Activated CD4-positive, alpha-beta memory T cell treated with anti-CD3 and anti-CD28 coated beads, Interleukin-2, amount 10 ng/mL, durations not matched to agents 7 days and 5 days (primary cell): Measurements from ENCODE around the gene SMCO4. TPM values are rescaled to one million over a fixed set of nuclear protein-coding genes. Genes with fewer than 3 reads are reported as not detected.

Source experiments
- CTCF ChIA-PET: fragments of 350-600 bp; sonication (Branson Sonifier 250); formaldehyde crosslinking; loops from one replicate; lab custom pipeline; 2021; ENCODE audit warnings: antibody characterized with exemption, inconsistent platforms; lab: Charles Lee
- POLR2A ChIA-PET: fragments of 350-600 bp; sonication (Branson Sonifier 250); formaldehyde crosslinking; loops from one replicate; lab custom pipeline; 2021; ENCODE audit warnings: antibody characterized with exemption; lab: Charles Lee
- DNase-seq: peaks from one replicate; pipeline ENCODE4 v3.0.0-alpha.2; 2020
- H3K27ac Mint-ChIP-seq: one replicate; pipeline ENCODE4 v1.8.0; 2021; ENCODE audit warnings: mild to moderate bottlenecking, mixed read lengths
- H3K27me3 Mint-ChIP-seq: one replicate; pipeline ENCODE4 v1.8.0; 2021; ENCODE audit warnings: mixed read lengths
- H3K36me3 Mint-ChIP-seq: one replicate; pipeline ENCODE4 v1.8.0; 2021; ENCODE audit warnings: low read depth, mixed read lengths
- H3K4me1 Mint-ChIP-seq: one replicate; pipeline ENCODE4 v1.8.0; 2021; ENCODE audit warnings: mixed read lengths
- H3K4me3 Mint-ChIP-seq: one replicate; pipeline ENCODE4 v1.8.0; 2021; ENCODE audit warnings: mild to moderate bottlenecking, mixed read lengths
- H3K9me3 Mint-ChIP-seq: one replicate; pipeline ENCODE4 v1.8.0; 2021; ENCODE audit warnings: mixed read lengths
- total RNA-seq, 2 experiments: library from RNA; stranded (reverse); gene quantifications; one replicate each; pipeline ENCODE4 v1.2.3, GENCODE V29; 2021

Gene SMCO4
- total RNA-seq, 2 experiments from 2014 or later, result 55.3 to 60.0 TPM

DNA sequence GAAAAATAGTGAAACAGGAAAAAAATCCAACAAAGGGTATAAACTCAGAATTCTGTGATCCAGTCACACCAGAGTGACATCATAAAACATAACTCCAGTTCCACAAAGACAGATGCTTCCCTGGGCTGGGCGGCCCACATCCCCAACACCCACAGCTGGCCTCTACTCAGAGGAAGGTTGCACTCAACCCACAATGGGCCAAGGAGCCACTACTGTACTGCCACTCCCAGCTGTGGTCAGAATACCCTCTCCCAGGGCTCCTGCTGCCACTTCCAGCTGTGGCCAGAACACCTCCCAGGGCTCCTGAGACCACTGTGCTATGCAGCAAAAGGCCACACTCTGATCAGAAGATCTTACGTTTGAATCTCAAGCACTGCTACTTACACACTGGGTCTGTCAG, 18.3 kb downstream of the SMCO4 start:
- Mint-ChIP-seq H3K9me3 (no peaks in the 10 kb centered on the region), H3K4me1 (peaks cover 91% of the 10 kb centered on the region), H3K27me3 (no peaks in the 10 kb centered on the region), H3K4me3 (no peak overlapping the region), H3K27ac (peak overlapping the region; percentile 80), H3K36me3 (peaks cover 17% of the 10 kb centered on the region)
- POLR2A ChIA-PET, result interaction anchor here (0.7 to 2.7 kb wide), 6 partner anchors 12 to 21 kb away, joined by 3 to 20 read pairs (median 7); partner anchors contain the start of gene SMCO4
- CTCF ChIA-PET, result interaction anchor here (1.0 to 2.5 kb wide), 2 partner anchors 17 to 127 kb away, joined by 3 to 14 read pairs; no protein-coding TSS in a partner anchor
- DNase-seq, result no peak

GRCh38 chr11:93524173-93524536, 19.0 kb downstream of the SMCO4 start:
- peaks cover 22% of the 10 kb centered on the region for H3K36me3 Mint-ChIP-seq
- H3K9me3 Mint-ChIP-seq, result no peaks in the 10 kb centered on the region
- no peaks in the 10 kb centered on the region for H3K27me3 Mint-ChIP-seq
- H3K4me3 Mint-ChIP-seq, result peak overlapping the region; percentile 39
- POLR2A ChIA-PET, result interaction anchor here (0.7 to 2.6 kb wide), 5 partner anchors 10 to 22 kb away, joined by 3 to 20 read pairs (median 6); partner anchors contain the start of gene SMCO4
- H3K27ac Mint-ChIP-seq, result peak overlapping the region; percentile 80
- peaks cover 91% of the 10 kb centered on the region for H3K4me1 Mint-ChIP-seq
- CTCF ChIA-PET, result interaction anchor here (1.0 to 2.5 kb wide), 3 partner anchors 9 to 18 kb away, joined by 3 to 14 read pairs (median 4); no protein-coding TSS in a partner anchor
- no peak for DNase-seq

- no peaks in the 10 kb centered on the region for H3K27me3 Mint-ChIP-seq
- POLR2A ChIA-PET, result interaction anchor here (1.3 to 3.2 kb wide), 4 partner anchors 9 to 21 kb away, joined by 3 to 24 read pairs (median 10); no protein-coding TSS in a partner anchor
- no peaks in the 10 kb centered on the region for H3K9me3 Mint-ChIP-seq
- H3K36me3 Mint-ChIP-seq, result peaks cover 21% of the 10 kb centered on the region
- peak; percentile 47 for DNase-seq
- CTCF ChIA-PET, result interaction anchor here (0.8 to 1.3 kb wide), 2 partner anchors 9 to 12 kb away, joined by 3 to 5 read pairs; no protein-coding TSS in a partner anchor
- H3K4me1 Mint-ChIP-seq, result peaks cover 75% of the 10 kb centered on the region
- H3K27ac Mint-ChIP-seq, result peak overlapping the region; percentile 73
- peak overlapping the region; percentile 3 for H3K4me3 Mint-ChIP-seq
These were observed 22.3 kb downstream of the SMCO4 start for GRCh38 chr11:93520726-93521509.

GRCh38 chr11:93519179-93519578, 24.0 kb downstream of the SMCO4 start:
- no peaks in the 10 kb centered on the region for H3K27me3 Mint-ChIP-seq
- no peak overlapping the region for H3K27ac Mint-ChIP-seq
- ChIA-PET CTCF (no interaction called here), POLR2A (interaction anchor here (0.6 to 3.2 kb wide), 3 partner anchors 12 to 222 kb away, joined by 3 to 24 read pairs (median 3); partner anchors contain the start of genes C11orf54 and TAF1D)
- no peak overlapping the region for H3K4me3 Mint-ChIP-seq
- H3K4me1 Mint-ChIP-seq, result peaks cover 61% of the 10 kb centered on the region
- H3K36me3 Mint-ChIP-seq, result peaks cover 18% of the 10 kb centered on the region
- DNase-seq, result no peak
- H3K9me3 Mint-ChIP-seq, result no peaks in the 10 kb centered on the region

DNA sequence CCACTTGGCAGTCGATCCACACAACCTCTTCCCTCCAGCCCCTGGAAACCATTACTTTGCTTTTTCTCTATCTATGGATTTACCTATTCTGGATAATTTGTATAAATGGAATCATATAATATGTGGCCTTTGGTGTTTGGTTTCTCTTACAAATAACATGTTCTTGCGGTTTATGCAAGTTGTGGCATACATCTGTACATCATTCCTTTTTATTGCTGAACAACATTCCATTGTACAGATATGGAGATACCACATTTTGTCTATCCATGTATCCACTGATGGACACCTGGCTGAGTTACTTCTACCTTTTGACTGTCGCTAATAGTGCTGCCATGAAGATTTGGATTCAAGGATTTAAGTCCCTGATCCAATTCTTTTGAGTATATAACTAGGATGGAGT, 25.1 kb downstream of the SMCO4 start:
- Mint-ChIP-seq H3K36me3 (peaks cover 21% of the 10 kb centered on the region), H3K27me3 (no peaks in the 10 kb centered on the region), H3K9me3 (no peaks in the 10 kb centered on the region), H3K4me1 (peaks cover 57% of the 10 kb centered on the region), H3K4me3 (no peak overlapping the region), H3K27ac (no peak overlapping the region)
- ChIA-PET POLR2A (no interaction called here), CTCF (no interaction called here)
- no peak for DNase-seq

- ChIA-PET CTCF (no interaction called here), POLR2A (interaction anchor here (3.1 kb wide), 1 partner anchor 24 kb away, joined by 16 read pairs; no protein-coding TSS in a partner anchor)
- H3K27me3 Mint-ChIP-seq, result no peaks in the 10 kb centered on the region
- H3K9me3 Mint-ChIP-seq, result no peaks in the 10 kb centered on the region
- H3K36me3 Mint-ChIP-seq, result peaks cover 18% of the 10 kb centered on the region
- H3K4me3 Mint-ChIP-seq, result no peak overlapping the region
- peaks cover 57% of the 10 kb centered on the region for H3K4me1 Mint-ChIP-seq
- DNase-seq, result no peak
- no peak overlapping the region for H3K27ac Mint-ChIP-seq
These were observed 25.6 kb downstream of the SMCO4 start for GRCh38 chr11:93517611-93518010.

DNA sequence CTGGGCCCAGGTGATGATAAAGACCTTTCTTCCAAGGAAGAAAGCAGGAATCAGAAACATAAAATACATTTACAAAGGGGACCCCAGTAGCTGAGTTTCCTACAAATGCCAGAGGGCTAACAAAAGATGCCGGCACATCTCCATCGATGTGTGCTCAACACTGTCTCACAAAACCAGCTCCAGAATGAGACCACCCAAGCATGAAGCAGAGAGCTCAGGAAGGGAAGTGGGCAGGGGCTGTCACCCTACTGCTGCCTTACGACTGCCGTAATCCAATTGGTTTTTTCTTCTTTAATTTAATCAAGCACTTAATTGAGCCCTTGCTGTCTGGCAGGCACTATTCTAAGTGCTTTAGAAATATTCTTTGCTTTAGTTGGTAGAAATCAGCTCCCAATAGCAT, 26.1 kb downstream of the SMCO4 start:
- no peaks in the 10 kb centered on the region for H3K27me3 Mint-ChIP-seq
- H3K4me3 Mint-ChIP-seq, result no peak overlapping the region
- H3K36me3 Mint-ChIP-seq, result peaks cover 15% of the 10 kb centered on the region
- H3K9me3 Mint-ChIP-seq, result no peaks in the 10 kb centered on the region
- peaks cover 56% of the 10 kb centered on the region for H3K4me1 Mint-ChIP-seq
- no peak for DNase-seq
- ChIA-PET POLR2A (interaction anchor here (3.1 kb wide), 1 partner anchor 25 kb away, joined by 16 read pairs; no protein-coding TSS in a partner anchor), CTCF (no interaction called here)
- H3K27ac Mint-ChIP-seq, result no peak overlapping the region

DNA sequence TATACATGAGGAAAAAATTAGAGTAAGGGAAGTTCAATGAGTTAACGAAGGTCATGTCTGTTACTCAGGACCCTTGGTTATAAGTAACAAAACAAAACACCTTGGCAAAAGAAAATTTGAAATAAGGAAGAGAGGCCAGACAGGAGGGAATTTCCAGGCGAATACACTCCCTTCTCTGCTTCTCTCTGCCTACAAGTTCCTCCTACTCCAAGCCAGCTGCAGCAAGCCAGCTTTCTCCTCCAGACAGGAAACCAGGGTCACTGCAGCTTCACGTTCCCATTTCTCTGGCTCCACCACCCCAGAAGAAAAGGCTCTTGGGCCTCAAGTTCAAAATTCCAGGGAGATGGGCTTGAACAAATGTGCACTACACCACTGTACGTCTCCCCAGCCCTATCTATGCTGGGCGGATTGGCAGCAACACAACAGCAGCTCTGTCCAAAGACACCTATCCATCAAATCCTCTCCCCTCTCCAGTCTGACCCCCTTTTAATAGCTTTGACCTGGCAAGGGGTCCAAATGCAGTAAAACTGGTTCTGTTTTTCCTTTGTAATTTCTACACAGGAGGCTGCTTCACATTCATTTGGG, 27.7 kb downstream of the SMCO4 start:
- ChIA-PET CTCF (interaction anchor here (1.3 kb wide), 1 partner anchor 9 kb away, joined by 4 read pairs; no protein-coding TSS in a partner anchor), POLR2A (interaction anchor here (1.2 to 3.1 kb wide), 3 partner anchors 15 to 100 kb away, joined by 3 to 16 read pairs (median 6); no protein-coding TSS in a partner anchor)
- no peaks in the 10 kb centered on the region for H3K27me3 Mint-ChIP-seq
- no peaks in the 10 kb centered on the region for H3K9me3 Mint-ChIP-seq
- peaks cover 17% of the 10 kb centered on the region for H3K36me3 Mint-ChIP-seq
- DNase-seq, result no peak
- H3K4me3 Mint-ChIP-seq, result no peak overlapping the region
- peaks cover 56% of the 10 kb centered on the region for H3K4me1 Mint-ChIP-seq
- H3K27ac Mint-ChIP-seq, result no peak overlapping the region

DNA sequence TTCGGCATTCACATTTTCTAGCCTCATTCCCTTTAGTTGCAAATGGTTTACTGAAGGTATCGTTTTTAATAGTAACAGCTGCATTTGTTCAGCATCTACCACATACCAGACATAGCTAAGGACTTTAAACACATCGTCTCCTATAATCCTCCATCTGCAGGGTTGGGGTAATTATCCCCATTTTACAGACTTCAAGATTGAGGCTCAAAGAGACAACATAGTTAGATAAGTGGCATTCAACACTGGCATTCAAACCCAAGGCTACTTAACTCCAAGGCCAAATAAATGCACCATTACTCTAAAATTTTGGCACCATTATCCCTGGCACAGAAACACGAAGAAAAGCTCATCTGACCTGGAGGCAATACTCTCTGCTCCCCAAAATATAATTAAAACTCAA, 28.5 kb downstream of the SMCO4 start:
- CTCF ChIA-PET, result no interaction called here
- H3K27me3 Mint-ChIP-seq, result no peaks in the 10 kb centered on the region
- POLR2A ChIA-PET, result interaction anchor here (1.2 to 3.1 kb wide), 4 partner anchors 9 to 101 kb away, joined by 3 to 16 read pairs (median 6); no protein-coding TSS in a partner anchor
- peaks cover 55% of the 10 kb centered on the region for H3K4me1 Mint-ChIP-seq
- no peak overlapping the region for H3K27ac Mint-ChIP-seq
- H3K36me3 Mint-ChIP-seq, result peaks cover 18% of the 10 kb centered on the region
- DNase-seq, result no peak
- peaks cover 3% of the 10 kb centered on the region for H3K9me3 Mint-ChIP-seq
- H3K4me3 Mint-ChIP-seq, result no peak overlapping the region

- Mint-ChIP-seq H3K36me3 (peaks cover 21% of the 10 kb centered on the region), H3K4me1 (peaks cover 50% of the 10 kb centered on the region), H3K27ac (no peak overlapping the region), H3K4me3 (no peak overlapping the region), H3K27me3 (no peaks in the 10 kb centered on the region), H3K9me3 (peaks cover 8% of the 10 kb centered on the region)
- no peak for DNase-seq
- POLR2A ChIA-PET, result interaction anchor here (1.2 to 3.3 kb wide), 2 partner anchors 10 to 18 kb away, joined by 6 to 30 read pairs; no protein-coding TSS in a partner anchor
- CTCF ChIA-PET, result no interaction called here
These were observed 29.4 kb downstream of the SMCO4 start for GRCh38 chr11:93513772-93514171.

- ChIA-PET CTCF (interaction anchor here (2.1 kb wide), 1 partner anchor 29 kb away, joined by 9 read pairs; the partner anchor contains the start of gene SMCO4), POLR2A (interaction anchor here (1.3 to 4.2 kb wide), 6 partner anchors 8 to 148 kb away, joined by 3 to 30 read pairs (median 13); partner anchors contain the start of genes CEP295 and SMCO4)
- Mint-ChIP-seq H3K4me3 (no peak overlapping the region), H3K27ac (peak overlapping the region; percentile 61), H3K27me3 (no peaks in the 10 kb centered on the region), H3K9me3 (peaks cover 8% of the 10 kb centered on the region), H3K36me3 (peaks cover 27% of the 10 kb centered on the region), H3K4me1 (peaks cover 47% of the 10 kb centered on the region)
- no peak for DNase-seq
These were observed 30.1 kb downstream of the SMCO4 start for GRCh38 chr11:93512949-93513667.

- Mint-ChIP-seq H3K27me3 (no peaks in the 10 kb centered on the region), H3K4me1 (peaks cover 44% of the 10 kb centered on the region), H3K4me3 (peak overlapping the region; percentile 54), H3K27ac (peak overlapping the region; percentile 89), H3K9me3 (peaks cover 8% of the 10 kb centered on the region), H3K36me3 (peaks cover 26% of the 10 kb centered on the region)
- ChIA-PET POLR2A (interaction anchor here (1.3 to 4.2 kb wide), 6 partner anchors 9 to 149 kb away, joined by 3 to 30 read pairs (median 13); partner anchors contain the start of genes CEP295 and SMCO4), CTCF (interaction anchor here (0.8 to 2.1 kb wide), 3 partner anchors 9 to 30 kb away, joined by 3 to 9 read pairs (median 3); partner anchors contain the start of gene SMCO4)
- peak; percentile 50 for DNase-seq
These were observed 31.1 kb downstream of the SMCO4 start for GRCh38 chr11:93512073-93512475.
